Activated T-helper 1 cell treated with Interleukin-2 at 50 U/mL for 16 hours (primary cell): ENCODE results near the gene ZNF521.

ENCODE experiments used
- DNase-seq: peaks from one replicate; pipeline ENCODE4 v3.0.0-alpha.2; 2020; ENCODE audit warnings: low read depth

ZNF521 gene

GRCh38 chr18:25123438-25124232, 228.3 kb downstream of the ZNF521 start:
- DNase-seq: no peak

DNA sequence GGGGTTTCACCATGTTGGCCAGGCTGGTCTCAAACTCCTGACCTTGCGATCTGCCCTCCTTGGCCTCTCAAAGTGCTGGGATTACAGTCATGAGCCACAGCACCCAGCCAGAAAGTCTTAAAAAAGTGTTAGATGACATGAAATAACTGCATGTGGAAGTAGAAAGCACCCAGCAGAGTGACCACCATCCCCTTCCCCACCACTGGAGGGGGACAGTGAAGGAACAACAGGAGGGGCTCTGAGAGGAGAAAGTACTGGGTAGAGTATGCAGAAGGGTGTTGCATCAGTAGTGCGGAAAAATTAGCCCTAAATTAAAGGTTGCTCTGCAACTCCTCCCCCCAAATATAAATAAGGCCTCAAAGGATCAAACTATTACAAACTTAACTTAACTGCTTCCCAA, 230.5 kb downstream of the ZNF521 start:
- no peak for DNase-seq

GRCh38 chr18:25113566-25113965, 238.4 kb downstream of the ZNF521 start:
- DNase-seq: no peak

DNA sequence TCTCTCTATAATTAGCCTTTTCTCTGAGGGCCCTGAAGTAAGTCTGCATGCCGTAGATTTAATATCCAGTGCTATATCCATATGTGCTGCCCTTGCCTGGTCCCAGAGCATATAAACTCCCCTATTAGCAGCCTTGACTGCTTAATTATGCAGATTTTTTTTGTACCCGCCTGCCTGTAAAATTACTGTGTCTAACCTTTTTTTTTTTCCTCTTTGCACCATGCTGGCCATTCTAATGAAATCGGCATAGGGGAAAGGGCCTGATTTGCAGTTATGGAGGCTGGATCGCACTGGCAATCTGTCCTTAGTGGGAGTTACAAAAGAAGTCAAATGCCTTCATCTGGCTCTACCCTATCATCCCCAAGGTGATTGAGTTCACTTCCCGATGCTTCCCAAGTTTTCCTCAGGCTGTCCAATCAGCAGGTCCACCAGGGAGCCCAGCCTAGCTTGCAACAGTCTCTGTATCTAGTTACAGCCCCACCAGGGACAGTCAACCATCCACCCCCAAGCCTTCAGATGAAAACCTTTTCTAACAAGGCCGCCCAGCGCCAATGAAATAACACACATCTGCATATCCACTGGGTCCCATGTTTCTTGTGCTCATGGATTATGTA, 239.0 kb downstream of the ZNF521 start:
- no peak for DNase-seq

- DNase-seq: no peak
These were observed 240.3 kb downstream of the ZNF521 start for GRCh38 chr18:25111377-25112288.

DNA sequence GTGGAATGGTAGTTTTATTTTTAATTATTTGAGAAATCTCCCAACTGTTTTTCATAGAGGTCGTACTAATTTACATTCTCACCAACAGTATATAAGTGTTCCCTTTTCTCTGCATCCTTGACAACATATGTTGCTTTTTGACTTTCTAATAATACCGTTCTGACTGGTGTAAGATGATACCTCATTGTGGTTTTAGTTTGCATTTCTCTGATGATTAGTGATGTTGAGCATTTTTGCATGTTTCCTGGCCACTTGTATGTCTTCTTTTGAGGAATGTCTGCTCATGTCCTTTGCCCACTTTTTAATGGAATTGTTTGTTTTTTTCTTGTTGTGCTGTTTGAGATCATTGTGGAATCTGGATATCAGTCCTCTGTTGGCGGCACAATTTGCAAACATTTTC, 242.5 kb downstream of the ZNF521 start:
- no peak for DNase-seq

GRCh38 chr18:25103468-25104155, 248.4 kb downstream of the ZNF521 start:
- DNase-seq: no peak

GRCh38 chr18:25102662-25103061, 249.3 kb downstream of the ZNF521 start:
- DNase-seq: no peak

DNA sequence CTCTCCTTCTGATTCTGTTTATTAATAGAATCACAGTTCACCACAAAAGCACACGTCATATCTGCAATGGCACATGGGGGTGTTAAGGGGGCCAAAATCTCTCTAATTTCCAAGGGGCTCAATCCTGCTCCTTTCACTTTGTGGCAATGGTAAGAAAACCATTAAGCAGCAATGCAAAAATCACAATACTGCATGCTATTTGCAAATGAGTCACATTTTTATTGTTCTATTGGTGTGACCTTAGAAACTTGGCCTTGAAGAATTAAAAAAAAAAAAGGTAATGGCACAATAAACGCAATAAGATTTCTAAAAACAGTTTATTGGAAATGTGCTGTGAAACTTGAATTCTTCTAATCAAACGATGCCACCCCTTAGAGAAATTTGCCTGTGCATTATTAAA, 251.5 kb downstream of the ZNF521 start:
- no peak for DNase-seq

GRCh38 chr18:25099895-25100294, 252.1 kb downstream of the ZNF521 start:
- no peak for DNase-seq

- DNase-seq: no peak
These were observed 254.4 kb downstream of the ZNF521 start for GRCh38 chr18:25097569-25098056.

DNA sequence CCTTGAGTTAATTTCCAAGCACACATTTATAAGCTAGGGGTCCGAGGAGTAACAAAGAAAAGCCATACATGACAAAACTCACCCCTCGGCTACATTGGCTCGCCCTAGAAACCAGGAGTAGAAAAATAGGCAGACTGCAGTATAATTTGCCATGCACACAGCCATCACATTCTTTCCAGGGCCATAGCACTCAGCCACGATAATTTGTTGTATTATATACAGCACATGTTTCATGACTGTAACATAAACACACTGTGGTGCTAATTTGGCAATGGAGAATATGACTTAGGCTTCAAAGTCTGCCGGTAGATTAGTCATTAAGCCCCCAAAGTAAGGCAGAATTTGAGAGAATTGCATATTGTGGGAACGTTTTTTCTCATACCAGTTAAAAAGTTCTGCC, 254.9 kb downstream of the ZNF521 start:
- DNase-seq: no peak

DNA sequence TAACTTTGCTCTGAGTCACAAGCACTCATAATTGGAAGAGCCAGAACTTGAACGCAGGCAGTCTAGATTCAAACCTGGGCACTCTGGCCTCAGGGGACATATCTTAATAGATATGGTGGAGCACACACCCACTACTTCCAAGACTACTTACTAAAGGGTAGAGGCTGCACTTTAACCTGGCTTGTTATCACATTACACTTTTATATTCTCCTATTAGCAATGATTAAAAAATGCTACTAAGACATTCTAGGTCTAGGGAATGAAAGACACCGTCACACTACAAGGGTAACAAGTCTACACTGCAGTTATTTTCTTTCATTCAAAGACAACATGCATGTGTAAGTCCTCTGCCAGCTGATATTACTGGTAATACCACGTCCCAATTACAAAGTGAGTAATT, 258.8 kb downstream of the ZNF521 start:
- no peak for DNase-seq

- no peak for DNase-seq
These were observed 262.5 kb downstream of the ZNF521 start for GRCh38 chr18:25089470-25089869.

GRCh38 chr18:25086876-25087275, 265.1 kb downstream of the ZNF521 start:
- DNase-seq: no peak

- no peak for DNase-seq
These were observed 271.0 kb downstream of the ZNF521 start for GRCh38 chr18:25081001-25081400.

GRCh38 chr18:25080211-25080610, 271.8 kb downstream of the ZNF521 start:
- no peak for DNase-seq

DNA sequence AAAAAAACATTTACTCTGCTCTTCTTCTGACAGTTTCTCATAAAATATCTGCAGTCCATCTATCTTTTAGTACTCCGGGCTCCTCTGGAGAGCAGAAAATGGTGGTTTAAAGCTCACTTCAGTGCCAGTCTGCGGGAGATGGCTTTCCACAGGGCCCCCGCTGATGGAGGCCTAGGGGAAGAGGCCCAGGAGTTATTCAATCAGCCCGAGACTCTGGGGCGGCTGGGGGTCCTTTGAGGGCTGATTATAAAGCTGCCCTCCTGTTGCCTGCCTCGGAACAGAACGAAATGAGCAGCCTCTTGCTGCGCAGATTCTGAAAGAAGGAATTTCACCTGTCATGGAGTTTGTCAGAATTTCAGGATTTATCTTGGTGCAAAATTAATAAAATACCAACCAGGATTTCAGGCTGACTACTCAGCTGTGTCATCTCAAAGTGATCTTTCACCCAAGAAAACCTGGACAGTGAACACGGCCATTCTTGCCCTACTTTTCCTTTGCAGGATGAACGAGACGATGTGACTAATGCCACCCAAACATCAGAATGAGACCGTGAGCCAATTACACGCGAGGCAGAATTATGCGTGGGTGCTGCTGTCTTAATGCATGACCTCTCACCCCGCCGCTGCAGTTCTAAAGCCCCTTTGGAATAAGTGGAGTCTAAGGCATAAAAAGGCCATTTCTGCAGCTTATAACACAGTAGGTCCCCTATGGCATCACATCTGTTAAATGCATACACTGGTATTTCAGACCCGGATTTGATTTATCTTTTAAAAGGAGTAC, 273.8 kb downstream of the ZNF521 start:
- no peak for DNase-seq

- no peak for DNase-seq
These were observed 274.7 kb downstream of the ZNF521 start for GRCh38 chr18:25077038-25077943.

DNA sequence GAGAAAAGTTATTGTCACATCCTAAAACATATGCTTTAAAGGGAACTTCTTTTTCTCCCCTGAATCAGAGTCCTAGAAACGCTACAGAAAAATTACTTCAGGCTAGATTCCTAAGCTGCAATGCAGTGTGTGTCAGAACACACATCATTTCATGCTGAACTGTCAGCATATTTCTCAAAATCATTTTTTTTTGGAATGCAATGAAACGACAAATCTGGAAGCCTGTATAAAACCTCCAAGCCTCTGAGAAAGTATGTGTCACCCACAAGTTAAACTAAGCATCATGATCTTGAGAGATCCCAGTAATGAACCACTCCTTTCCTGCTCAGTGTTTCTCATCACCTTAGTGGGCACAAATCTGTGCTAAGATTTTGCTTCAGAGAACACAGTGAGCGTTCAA, 276.2 kb downstream of the ZNF521 start:
- no peak for DNase-seq
